Prostate gland (tissue), 2 donors: ENCODE results near the gene SLC38A8.

ENCODE experiments used
- POLR2A ChIP-seq: fragments of 450-650 bp; IDR thresholded peaks from one replicate; pipeline ENCODE4 v1.6.1; 2016; ENCODE audit warnings: antibody characterized with exemption, mild to moderate bottlenecking
- POLR2AphosphoS5 ChIP-seq: sonication (generic); formaldehyde crosslinking; IDR thresholded peaks from one replicate; pipeline ENCODE4 v1.6.1; 2017; ENCODE audit warnings: antibody characterized with exemption
- TF ChIP-seq, protein P1 (sequence below), 4 experiments: fragments of 200-600 bp in 2 of 4; fragments of 450-650 bp in 2 of 4; sonication (generic) in 2 of 4; IDR thresholded peaks; 1 replicate in 3 of 4; 2 replicates in 1 of 4; pipeline ENCODE4 v1.5.1; 2016 to 2019; ENCODE audit warnings: antibody characterized with exemption in 4 of 4, mild to moderate bottlenecking in 2 of 4, moderate library complexity in 2 of 4

DNA sequence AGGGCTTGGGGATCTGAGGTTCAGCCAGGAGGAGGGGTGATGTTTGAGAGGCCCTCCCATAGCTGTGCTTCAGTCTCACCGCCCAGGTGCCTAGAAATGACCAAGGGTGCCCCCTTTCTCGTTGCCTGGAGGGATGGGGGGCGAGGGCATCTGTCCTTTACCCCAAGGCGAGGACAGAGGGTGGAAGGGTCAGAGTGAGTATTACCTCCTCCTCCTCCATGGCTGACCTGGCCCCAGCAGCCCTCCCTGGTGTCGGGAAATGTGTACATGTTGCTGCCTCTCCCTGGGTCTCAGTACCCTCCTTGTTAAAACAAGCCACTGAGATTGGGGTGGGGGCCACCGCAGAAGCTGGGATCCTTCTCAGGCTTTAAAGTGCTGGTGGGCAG, 72.2 kb downstream of the SLC38A8 start:
- TF ChIP-seq, protein P1, sequence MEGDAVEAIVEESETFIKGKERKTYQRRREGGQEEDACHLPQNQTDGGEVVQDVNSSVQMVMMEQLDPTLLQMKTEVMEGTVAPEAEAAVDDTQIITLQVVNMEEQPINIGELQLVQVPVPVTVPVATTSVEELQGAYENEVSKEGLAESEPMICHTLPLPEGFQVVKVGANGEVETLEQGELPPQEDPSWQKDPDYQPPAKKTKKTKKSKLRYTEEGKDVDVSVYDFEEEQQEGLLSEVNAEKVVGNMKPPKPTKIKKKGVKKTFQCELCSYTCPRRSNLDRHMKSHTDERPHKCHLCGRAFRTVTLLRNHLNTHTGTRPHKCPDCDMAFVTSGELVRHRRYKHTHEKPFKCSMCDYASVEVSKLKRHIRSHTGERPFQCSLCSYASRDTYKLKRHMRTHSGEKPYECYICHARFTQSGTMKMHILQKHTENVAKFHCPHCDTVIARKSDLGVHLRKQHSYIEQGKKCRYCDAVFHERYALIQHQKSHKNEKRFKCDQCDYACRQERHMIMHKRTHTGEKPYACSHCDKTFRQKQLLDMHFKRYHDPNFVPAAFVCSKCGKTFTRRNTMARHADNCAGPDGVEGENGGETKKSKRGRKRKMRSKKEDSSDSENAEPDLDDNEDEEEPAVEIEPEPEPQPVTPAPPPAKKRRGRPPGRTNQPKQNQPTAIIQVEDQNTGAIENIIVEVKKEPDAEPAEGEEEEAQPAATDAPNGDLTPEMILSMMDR (IDR thresholded peaks at IDR 0.05) = no peak
- TF ChIP-seq POLR2AphosphoS5 = no peak
- no peak for TF ChIP-seq POLR2A
